Lower leg skin (tissue), 3 donors: ENCODE results near the gene SLC22A23.

Experiments used
- CTCF ChIP-seq, 3 donors: fragments of 450-650 bp; IDR thresholded peaks; one replicate each; pipeline ENCODE4 v1.5.1; 2016; ENCODE audit warnings: antibody characterized with exemption in 3 of 3, mild to moderate bottlenecking in 3 of 3, moderate library complexity in 2 of 3
- POLR2A ChIP-seq, 2 donors: fragments of 450-650 bp; IDR thresholded peaks; one replicate each; pipeline ENCODE4 v1.6.1; 2016 to 2017; ENCODE audit warnings: antibody characterized with exemption in 2 of 2, mild to moderate bottlenecking in 1 of 2, moderate library complexity in 1 of 2

GRCh38 chr6:3239110-3239830 lies 217.6 kb downstream of the SLC22A23 start:
- no peak for TF ChIP-seq CTCF (IDR thresholded peaks at IDR 0.05)
- no peak for TF ChIP-seq POLR2A (IDR thresholded peaks at IDR 0.05)
